ENCODE data around the gene DOCK8.

DOCK8 gene

DNA sequence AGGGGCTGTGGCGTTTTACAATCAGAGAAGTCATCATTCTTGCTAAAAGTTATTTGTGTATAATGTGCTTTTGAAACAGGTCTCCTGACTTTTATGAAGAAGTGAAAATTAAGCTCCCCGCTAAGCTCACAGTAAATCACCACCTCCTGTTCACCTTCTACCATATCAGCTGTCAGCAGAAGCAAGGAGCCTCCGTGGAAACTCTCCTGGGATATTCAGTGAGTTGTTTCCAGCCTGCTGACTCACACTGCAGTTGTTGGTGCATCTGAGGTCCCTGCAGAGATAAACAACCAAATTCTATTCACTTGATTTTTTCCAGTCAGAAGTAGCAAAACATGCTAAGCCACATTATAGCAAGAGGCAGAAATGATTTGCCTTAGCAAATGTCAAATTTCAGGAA, 156.7 kb downstream of the DOCK8 start:
- Histone ChIP-seq H3K4me3 (ENCODE audit: low read depth, low read length) (no peak overlapping the region), H3K4me1 (no peaks in the 10 kb centered on the region), H3K9me3 (no peaks in the 10 kb centered on the region), H3K36me3 (no peaks in the 10 kb centered on the region), H3K27me3 (no peaks in the 10 kb centered on the region)
- TF ChIP-seq, protein P1, sequence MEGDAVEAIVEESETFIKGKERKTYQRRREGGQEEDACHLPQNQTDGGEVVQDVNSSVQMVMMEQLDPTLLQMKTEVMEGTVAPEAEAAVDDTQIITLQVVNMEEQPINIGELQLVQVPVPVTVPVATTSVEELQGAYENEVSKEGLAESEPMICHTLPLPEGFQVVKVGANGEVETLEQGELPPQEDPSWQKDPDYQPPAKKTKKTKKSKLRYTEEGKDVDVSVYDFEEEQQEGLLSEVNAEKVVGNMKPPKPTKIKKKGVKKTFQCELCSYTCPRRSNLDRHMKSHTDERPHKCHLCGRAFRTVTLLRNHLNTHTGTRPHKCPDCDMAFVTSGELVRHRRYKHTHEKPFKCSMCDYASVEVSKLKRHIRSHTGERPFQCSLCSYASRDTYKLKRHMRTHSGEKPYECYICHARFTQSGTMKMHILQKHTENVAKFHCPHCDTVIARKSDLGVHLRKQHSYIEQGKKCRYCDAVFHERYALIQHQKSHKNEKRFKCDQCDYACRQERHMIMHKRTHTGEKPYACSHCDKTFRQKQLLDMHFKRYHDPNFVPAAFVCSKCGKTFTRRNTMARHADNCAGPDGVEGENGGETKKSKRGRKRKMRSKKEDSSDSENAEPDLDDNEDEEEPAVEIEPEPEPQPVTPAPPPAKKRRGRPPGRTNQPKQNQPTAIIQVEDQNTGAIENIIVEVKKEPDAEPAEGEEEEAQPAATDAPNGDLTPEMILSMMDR (IDR thresholded peaks at IDR 0.05; ENCODE audit: low read depth, low read length) = no peak
- DNase-seq = no peak

GRCh38 chr9:372128-372527, 157.5 kb downstream of the DOCK8 start:
- TF ChIP-seq, protein P1 (IDR thresholded peaks at IDR 0.05; ENCODE audit: low read depth, low read length) = no peak
- H3K36me3 ChIP-seq = no peaks in the 10 kb centered on the region
- H3K4me1 ChIP-seq = no peaks in the 10 kb centered on the region
- no peaks in the 10 kb centered on the region for H3K9me3 ChIP-seq
- no peak overlapping the region for H3K4me3 ChIP-seq (ENCODE audit: low read depth, low read length)
- no peak for DNase-seq
- no peaks in the 10 kb centered on the region for H3K27me3 ChIP-seq

DNA sequence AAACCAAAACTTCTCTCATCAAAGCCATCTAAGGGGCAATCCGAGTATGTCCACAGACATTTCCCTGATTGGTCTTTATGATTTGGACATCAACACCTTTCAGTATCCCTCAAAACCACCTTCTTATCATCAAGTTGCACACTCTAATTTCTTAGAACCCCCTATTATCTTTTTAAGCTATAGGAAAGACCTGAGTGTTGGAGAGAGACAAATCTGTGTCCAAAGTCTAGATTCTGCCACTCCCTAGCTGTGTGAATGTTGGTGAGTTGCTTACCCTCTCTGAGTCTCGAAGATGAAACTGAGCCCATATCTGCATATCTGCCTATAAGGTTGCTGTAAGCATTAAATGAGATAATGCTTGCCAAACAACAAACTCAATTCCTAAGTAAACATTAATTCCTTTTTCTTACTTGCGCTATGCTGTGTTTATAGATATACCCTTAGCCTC, 159.1 kb downstream of the DOCK8 start:
- Histone ChIP-seq H3K27me3 (no peaks in the 10 kb centered on the region), H3K4me3 (ENCODE audit: low read depth, low read length) (no peak overlapping the region), H3K9me3 (no peaks in the 10 kb centered on the region), H3K36me3 (no peaks in the 10 kb centered on the region), H3K4me1 (no peaks in the 10 kb centered on the region)
- no peak for DNase-seq
- TF ChIP-seq, protein P1 (IDR thresholded peaks at IDR 0.05; ENCODE audit: low read depth, low read length) = no peak

DNA sequence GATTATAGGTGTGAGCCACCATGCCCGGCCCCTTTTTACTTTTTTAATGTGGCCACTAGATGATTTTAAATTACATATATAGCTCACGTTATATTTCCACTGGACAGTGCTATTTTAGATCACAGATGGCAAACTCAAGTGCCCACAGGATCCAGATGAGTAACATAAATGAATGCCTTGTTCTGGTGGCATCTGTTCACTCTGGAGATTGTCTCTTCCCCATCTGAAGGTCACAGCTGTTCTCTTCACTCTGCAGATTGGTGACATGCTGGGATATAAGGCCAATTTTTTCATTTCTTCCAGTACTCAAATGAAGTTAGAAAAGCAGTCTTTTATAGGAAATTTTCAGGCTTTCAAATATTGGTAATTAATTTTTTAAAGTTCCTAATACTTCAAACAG, 160.1 kb downstream of the DOCK8 start:
- H3K27me3 ChIP-seq = no peaks in the 10 kb centered on the region
- no peak for DNase-seq
- no peak overlapping the region for H3K4me3 ChIP-seq (ENCODE audit: low read depth, low read length)
- TF ChIP-seq, protein P1 (IDR thresholded peaks at IDR 0.05; ENCODE audit: low read depth, low read length) = no peak
- H3K36me3 ChIP-seq = no peaks in the 10 kb centered on the region
- no peaks in the 10 kb centered on the region for H3K9me3 ChIP-seq
- no peaks in the 10 kb centered on the region for H3K4me1 ChIP-seq

DNA sequence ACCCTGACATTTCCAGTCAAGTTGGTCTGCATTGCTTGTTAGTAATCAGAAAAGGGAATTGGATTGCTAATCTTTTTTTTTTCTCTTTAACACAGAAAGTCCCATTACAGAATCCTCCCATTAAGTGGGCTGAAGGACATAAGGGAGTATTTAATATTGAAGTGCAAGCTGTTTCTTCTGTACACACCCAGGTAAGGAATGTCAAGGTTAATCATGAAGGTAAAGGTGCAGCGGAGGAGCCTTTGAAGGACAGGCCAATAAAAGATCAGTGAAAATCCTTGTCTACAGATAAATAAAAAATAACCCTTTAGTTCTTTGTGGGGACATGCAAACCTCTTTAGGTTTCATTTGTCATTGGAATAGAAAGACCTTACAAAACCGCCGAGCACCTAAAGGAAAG, 161.4 kb downstream of the DOCK8 start:
- TF ChIP-seq, protein P1 (IDR thresholded peaks at IDR 0.05; ENCODE audit: low read depth, low read length) = no peak
- Histone ChIP-seq H3K9me3 (no peaks in the 10 kb centered on the region), H3K4me1 (no peaks in the 10 kb centered on the region), H3K4me3 (ENCODE audit: low read depth, low read length) (no peak overlapping the region), H3K36me3 (no peaks in the 10 kb centered on the region), H3K27me3 (no peaks in the 10 kb centered on the region)
- DNase-seq = no peak

DNA sequence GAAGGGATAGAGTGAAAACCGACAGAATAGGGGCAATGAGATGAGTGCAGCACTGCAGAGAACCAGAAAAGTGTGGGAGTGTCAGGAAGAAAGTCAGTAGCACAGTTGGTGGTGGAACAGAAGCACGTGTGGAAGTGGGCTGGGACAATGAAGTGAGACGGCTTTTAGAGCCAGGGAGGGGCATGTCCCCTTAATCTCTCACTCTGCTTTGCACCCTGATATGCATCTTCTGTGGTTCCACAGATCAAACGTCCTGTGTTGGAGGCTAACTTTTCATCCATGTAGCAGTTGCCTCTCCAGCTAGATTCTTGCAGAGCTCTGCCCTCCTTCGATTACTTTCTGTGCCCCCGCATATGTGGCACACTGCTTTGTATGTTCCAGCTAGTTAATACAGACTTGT, 163.6 kb downstream of the DOCK8 start:
- no peak overlapping the region for H3K4me3 ChIP-seq (ENCODE audit: low read depth, low read length)
- no peak for DNase-seq
- TF ChIP-seq, protein P1 (IDR thresholded peaks at IDR 0.05; ENCODE audit: low read depth, low read length) = no peak
- H3K9me3 ChIP-seq = no peaks in the 10 kb centered on the region
- no peaks in the 10 kb centered on the region for H3K36me3 ChIP-seq
- H3K4me1 ChIP-seq = no peaks in the 10 kb centered on the region
- peaks cover 8% of the 10 kb centered on the region; the same call in 1 of the 2 replicates for H3K27me3 ChIP-seq

Measured in BE2C (cell line).